ENCODE results near the gene ST3GAL6. TPM values are rescaled to one million over a fixed set of nuclear protein-coding genes. Genes with fewer than 3 reads are reported as not detected.

ST3GAL6 gene
- total and polyA plus RNA-seq, 9 of the 15 experiments (the other 6 are each of a cell fraction or from before 2014, with no cell fraction given): 0.14 TPM; not detected in 8

DNA sequence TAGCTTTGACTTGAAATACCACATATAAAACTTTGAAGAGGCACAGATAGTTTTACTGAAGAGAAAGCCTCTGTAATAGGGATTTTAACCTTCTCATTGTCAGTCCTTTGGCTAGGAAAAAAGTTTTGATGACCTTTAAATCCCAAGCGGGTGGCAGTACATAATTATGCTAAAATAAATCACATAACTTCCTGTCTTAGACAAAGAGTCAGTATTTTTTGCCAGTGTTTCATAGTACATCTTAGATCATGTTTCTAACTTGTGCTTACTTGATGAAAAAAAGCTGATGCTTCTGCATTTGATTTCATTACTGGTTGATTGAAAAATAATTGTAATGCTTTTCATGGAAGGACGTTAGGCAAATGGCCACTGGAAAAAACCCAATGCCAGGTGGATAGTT is 5.8 kb downstream of the ST3GAL6 start:
- DNase-seq (ENCODE audit: extremely low read depth in 1 of 4, low spot score in 3 of 4) (no peak), FAIRE-seq (no peak), ATAC-seq (no peak)
- Histone ChIP-seq H3K4me3 (no peak overlapping the region), H3K36me3 (ENCODE audit: control insufficient read depth, insufficient read depth, low read length) (no peaks in the 10 kb centered on the region), H3K4me1 (replicated peaks in 1 of 2; ENCODE audit: control insufficient read depth in 2 of 2, insufficient read depth in 2 of 2, low read length in 2 of 2) (no peaks in the 10 kb centered on the region), H4K20me1 (replicated peaks; ENCODE audit: control insufficient read depth, insufficient read depth, low read length) (no peaks in the 10 kb centered on the region), H3K9me3 (replicated peaks; ENCODE audit: control insufficient read depth, insufficient read depth, low read depth, low read length) (no peaks in the 10 kb centered on the region), H3K9me1 (ENCODE audit: control insufficient read depth, insufficient read depth, low read length) (no peaks in the 10 kb centered on the region), H3K27me3 (ENCODE audit: control insufficient read depth in 2 of 2, insufficient read depth in 2 of 2, low read length in 2 of 2) (no peaks in the 10 kb centered on the region), H2AFZ (ENCODE audit: low read depth, low read length) (no peak overlapping the region), H3K27ac (ENCODE audit: extremely low read depth, low read depth, low read length) (no peak overlapping the region), H3K79me2 (ENCODE audit: control insufficient read depth, insufficient read depth, low read length) (no peaks in the 10 kb centered on the region), H3K4me2 (ENCODE audit: insufficient read depth, low read length) (no peak overlapping the region), H3K9ac (ENCODE audit: insufficient read depth in 1 of 2, low read depth in 2 of 2, low read length in 2 of 2) (no peak overlapping the region)
- intact Hi-C loops (cut with micrococcal nuclease): no loop called here
- 0% methylated on average over 2 of the region's 2 CpGs for WGBS (ENCODE audit: insufficient coverage, low coverage, missing lambda C conversion rate)
- TF ChIP-seq TFAP4 (CRISPR knock-in tag; IDR thresholded peaks at IDR 0.05; ENCODE audit: borderline replicate concordance) (no peak), CREBBP (IDR thresholded peaks at IDR 0.05; ENCODE audit: low read depth, low read length) (no peak), NFE2L1 (tag; IDR thresholded peaks at IDR 0.05; ENCODE audit: borderline replicate concordance, low read depth) (no peak), POLR2AphosphoS5 (IDR thresholded peaks at IDR 0.05; ENCODE audit: control insufficient read depth, insufficient read depth, low read depth, low read length) (no peak), SMARCB1 (IDR thresholded peaks at IDR 0.05; ENCODE audit: insufficient read length, low read depth) (no peak), MECOM (CRISPR knock-in tag; IDR thresholded peaks at IDR 0.05) (no peak), PRPF4 (IDR thresholded peaks at IDR 0.05; ENCODE audit: insufficient read depth, low read depth, low read length, poor library complexity, severe bottlenecking) (no peak), ZNF146 (CRISPR knock-in tag; IDR thresholded peaks at IDR 0.05; ENCODE audit: unreplicated experiment) (no peak), TFAM (CRISPR knock-in tag; conservative IDR thresholded peaks at IDR 0.05) (no peak)
- TF ChIP-seq, protein P1, sequence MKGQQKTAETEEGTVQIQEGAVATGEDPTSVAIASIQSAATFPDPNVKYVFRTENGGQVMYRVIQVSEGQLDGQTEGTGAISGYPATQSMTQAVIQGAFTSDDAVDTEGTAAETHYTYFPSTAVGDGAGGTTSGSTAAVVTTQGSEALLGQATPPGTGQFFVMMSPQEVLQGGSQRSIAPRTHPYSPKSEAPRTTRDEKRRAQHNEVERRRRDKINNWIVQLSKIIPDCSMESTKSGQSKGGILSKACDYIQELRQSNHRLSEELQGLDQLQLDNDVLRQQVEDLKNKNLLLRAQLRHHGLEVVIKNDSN (CRISPR knock-in tag; IDR thresholded peaks at IDR 0.05): no peak
- TF ChIP-seq, protein P2, sequence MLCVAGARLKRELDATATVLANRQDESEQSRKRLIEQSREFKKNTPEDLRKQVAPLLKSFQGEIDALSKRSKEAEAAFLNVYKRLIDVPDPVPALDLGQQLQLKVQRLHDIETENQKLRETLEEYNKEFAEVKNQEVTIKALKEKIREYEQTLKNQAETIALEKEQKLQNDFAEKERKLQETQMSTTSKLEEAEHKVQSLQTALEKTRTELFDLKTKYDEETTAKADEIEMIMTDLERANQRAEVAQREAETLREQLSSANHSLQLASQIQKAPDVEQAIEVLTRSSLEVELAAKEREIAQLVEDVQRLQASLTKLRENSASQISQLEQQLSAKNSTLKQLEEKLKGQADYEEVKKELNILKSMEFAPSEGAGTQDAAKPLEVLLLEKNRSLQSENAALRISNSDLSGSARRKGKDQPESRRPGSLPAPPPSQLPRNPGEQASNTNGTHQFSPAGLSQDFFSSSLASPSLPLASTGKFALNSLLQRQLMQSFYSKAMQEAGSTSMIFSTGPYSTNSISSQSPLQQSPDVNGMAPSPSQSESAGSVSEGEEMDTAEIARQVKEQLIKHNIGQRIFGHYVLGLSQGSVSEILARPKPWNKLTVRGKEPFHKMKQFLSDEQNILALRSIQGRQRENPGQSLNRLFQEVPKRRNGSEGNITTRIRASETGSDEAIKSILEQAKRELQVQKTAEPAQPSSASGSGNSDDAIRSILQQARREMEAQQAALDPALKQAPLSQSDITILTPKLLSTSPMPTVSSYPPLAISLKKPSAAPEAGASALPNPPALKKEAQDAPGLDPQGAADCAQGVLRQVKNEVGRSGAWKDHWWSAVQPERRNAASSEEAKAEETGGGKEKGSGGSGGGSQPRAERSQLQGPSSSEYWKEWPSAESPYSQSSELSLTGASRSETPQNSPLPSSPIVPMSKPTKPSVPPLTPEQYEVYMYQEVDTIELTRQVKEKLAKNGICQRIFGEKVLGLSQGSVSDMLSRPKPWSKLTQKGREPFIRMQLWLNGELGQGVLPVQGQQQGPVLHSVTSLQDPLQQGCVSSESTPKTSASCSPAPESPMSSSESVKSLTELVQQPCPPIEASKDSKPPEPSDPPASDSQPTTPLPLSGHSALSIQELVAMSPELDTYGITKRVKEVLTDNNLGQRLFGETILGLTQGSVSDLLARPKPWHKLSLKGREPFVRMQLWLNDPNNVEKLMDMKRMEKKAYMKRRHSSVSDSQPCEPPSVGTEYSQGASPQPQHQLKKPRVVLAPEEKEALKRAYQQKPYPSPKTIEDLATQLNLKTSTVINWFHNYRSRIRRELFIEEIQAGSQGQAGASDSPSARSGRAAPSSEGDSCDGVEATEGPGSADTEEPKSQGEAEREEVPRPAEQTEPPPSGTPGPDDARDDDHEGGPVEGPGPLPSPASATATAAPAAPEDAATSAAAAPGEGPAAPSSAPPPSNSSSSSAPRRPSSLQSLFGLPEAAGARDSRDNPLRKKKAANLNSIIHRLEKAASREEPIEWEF (CRISPR knock-in tag; IDR thresholded peaks at IDR 0.05): no peak
- ChIA-PET CTCF (ENCODE audit: low intra/inter-chr PET ratio) (no interaction called here), POLR2A (no interaction called here)
- in situ Hi-C loops (cut with MboI): no loop called here
- no TSS peak for BruUV-seq (replicated peaks)

Measured in K562 (cell line).